Activated naive CD4-positive, alpha-beta T cell (primary cell): Measurements from ENCODE around the gene SP7.
A peak's percentile ranks its signal among the peaks of the same experiment; 100 is the strongest.
"Not testable (repeated sequence)": the region's sequence is repeated elsewhere in the genome, so short reads cannot be mapped to it uniquely, and the experiment has no call there.

Source experiments
- DNase-seq, 4 experiments: peaks; one replicate each; lab custom pipeline; 2025; lab: John Stamatoyannopoulos, UW

Gene SP7

GRCh38 chr12:53336181-53336681 is at the start of gene SP7:
Gene SP7 (minus strand): TSS chr12:53336354. CDS start chr12:53335646, 708 bp downstream.
- no peak for DNase-seq

GRCh38 chr12:53383258-53383657 is 47.1 kb upstream of the SP7 start:
- DNase-seq: no peak

GRCh38 chr12:53381731-53382630 is 45.8 kb upstream of the SP7 start:
- DNase-seq: no peak

GRCh38 chr12:53380794-53381730 is 44.9 kb upstream of the SP7 start:
- no peak for DNase-seq

GRCh38 chr12:53380104-53380793 is 44.1 kb upstream of the SP7 start, which contains the start of gene SP1:
Gene SP1 (plus strand): TSS chr12:53380176. CDS start chr12:53380292, 116 bp downstream.
- peak; percentile 64 to 98 (median 74) for DNase-seq

GRCh38 chr12:53379389-53380103 is 43.4 kb upstream of the SP7 start:
- peak; percentile 87 to 99 (median 95) for DNase-seq

- DNase-seq: no peak
Measured at GRCh38 chr12:53378724-53379388, 42.7 kb upstream of the SP7 start.

- no peak for DNase-seq
Measured at GRCh38 chr12:53378222-53378621, 42.1 kb upstream of the SP7 start.

- DNase-seq: no peak
Measured at GRCh38 chr12:53376747-53377146, 40.6 kb upstream of the SP7 start.

GRCh38 chr12:53374277-53374676 is 38.1 kb upstream of the SP7 start:
- not testable (repeated sequence) for DNase-seq

GRCh38 chr12:53373554-53374133 is 37.5 kb upstream of the SP7 start:
- not testable (repeated sequence) for DNase-seq

GRCh38 chr12:53365245-53365904 is 29.2 kb upstream of the SP7 start:
- no peak for DNase-seq

- DNase-seq: not testable (repeated sequence)
Measured at GRCh38 chr12:53361638-53362037, 25.5 kb upstream of the SP7 start.

GRCh38 chr12:53358836-53359419 is 22.8 kb upstream of the SP7 start:
- DNase-seq: no peak

- no peak for DNase-seq
Measured at GRCh38 chr12:53355121-53355520, 19.0 kb upstream of the SP7 start.

GRCh38 chr12:53353257-53353655 is 17.1 kb upstream of the SP7 start:
- DNase-seq: no peak

GRCh38 chr12:53352331-53353256 is 16.4 kb upstream of the SP7 start:
- peak; percentile 30 to 68 (median 57) for DNase-seq

GRCh38 chr12:53347905-53348304 is 11.8 kb upstream of the SP7 start:
- no peak for DNase-seq
